ENCODE results near the gene COMMD10.

COMMD10 gene

DNA sequence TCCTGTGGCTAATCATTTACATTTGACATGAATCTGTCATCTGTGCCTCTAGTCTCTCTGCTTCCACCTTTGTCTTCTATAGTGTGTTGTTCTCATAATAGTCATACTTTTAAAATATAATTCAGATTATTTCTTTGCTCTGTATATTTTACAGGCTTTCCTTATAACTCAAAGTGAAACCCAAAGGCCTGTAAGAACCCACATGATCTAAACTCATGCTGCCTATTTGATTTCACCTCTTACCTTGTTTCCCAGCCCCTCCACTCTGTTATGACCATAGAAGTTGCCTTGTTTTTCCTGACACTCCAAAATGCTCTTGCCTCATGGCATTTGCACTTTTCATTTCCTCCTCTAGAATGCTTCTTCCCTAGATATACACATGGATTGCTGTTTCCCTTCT, 74.2 kb downstream of the COMMD10 start:
- no peak overlapping the region for H3K4me3 ChIP-seq (ENCODE audit: low read length)
- DNase-seq (ENCODE audit: low read depth, low spot score) = no peak

DNA sequence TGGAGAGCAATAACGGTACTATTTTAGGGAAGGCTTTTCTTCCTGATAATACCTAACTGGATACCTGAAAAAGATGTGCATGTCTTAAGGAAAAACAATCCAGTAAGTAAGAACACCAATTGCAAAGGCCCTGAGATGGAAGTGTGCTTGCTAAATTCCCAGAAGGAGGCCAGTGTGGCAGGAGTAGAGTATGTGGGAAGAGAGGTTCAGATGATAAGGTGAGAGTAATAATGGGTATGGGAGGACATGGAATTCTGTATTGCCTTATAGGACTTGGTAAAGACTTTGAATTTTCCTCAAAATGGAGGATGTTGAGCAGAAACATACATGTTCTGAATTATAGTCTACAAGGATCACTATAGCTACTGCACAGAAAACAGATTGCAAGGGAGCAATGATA, 89.3 kb downstream of the COMMD10 start:
- no peak overlapping the region for H3K4me3 ChIP-seq (ENCODE audit: low read length)
- no peak for DNase-seq (ENCODE audit: low read depth, low spot score)

DNA sequence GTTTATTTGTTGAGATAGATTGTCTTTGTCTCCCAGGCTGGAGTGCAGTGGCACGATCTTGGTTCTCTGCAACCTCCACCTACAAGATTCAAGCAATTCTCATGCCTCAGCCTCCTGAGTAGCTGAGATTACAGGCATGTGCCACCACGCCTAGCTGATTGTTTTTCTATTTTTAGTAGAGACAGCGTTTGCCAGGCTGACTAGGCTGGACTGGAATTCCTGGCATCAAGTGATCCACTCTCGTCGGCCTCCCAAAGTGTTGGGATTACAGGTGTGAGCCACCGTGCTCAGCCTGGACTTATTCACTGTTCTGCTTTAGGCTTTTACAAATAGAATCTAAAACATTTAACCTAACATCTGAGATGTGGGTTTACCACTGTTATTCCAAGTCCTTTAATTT, 91.3 kb downstream of the COMMD10 start:
- H3K4me3 ChIP-seq (ENCODE audit: low read length) = no peak overlapping the region
- DNase-seq (ENCODE audit: low read depth, low spot score) = no peak

DNA sequence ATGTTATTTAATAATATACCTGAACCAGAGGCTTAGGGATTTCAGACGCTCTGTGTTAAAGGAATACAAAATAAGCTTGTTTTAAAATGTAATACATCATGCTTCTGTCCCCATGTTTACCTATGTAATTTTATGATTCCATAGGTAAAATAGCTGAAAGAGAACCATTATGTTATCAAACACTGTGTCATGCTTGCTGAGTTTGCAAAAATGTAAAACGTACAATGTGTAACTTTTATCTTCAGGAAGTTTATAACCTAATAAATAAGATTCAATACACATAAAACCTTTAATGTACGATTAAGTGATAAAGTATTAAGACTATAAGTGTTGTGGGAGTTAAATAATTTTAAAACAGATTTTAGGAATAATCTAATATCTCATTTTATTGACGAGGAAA, 94.1 kb downstream of the COMMD10 start:
- no peak overlapping the region for H3K4me3 ChIP-seq (ENCODE audit: low read length)
- no peak for DNase-seq (ENCODE audit: low read depth, low spot score)

DNA sequence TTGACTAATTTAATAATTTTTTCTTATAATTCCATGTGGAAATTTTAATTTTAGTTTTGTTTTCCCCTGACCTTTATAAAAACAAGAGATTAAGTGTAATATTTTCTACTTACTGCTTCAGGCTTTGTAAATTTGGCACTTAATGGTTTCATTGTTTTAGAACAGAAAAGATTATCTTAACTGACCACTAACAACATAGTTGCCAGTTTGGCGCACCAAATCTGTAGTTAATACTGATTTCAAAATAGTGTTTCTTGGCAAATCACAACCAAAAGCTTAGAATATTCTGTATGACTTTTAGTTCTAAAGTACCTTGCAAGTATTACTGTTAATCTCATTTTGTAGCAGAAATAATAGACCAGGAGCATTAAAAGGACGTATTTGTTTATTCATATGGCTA, 124.3 kb downstream of the COMMD10 start:
- no peak for DNase-seq (ENCODE audit: low read depth, low spot score)
- H3K4me3 ChIP-seq (ENCODE audit: low read length) = no peak overlapping the region

DNA sequence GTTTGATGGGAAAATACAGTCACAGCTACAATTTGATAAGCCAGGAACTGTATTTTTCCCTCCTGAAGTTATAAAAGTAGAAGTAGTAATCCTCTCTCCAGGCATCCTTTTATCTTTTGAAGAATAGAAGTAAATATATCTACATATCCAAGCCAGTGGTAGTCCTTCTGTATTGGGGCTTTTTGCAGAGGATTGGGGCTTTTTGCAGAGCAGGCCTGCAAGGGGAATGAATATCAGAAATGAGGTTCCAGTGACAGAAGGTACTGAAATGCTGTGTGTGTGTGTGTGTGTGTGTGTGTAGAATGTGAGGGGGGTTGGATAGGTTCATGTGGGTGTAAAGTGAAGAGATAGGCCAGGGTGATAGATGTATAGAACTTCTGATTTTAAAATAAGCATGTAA, 127.4 kb downstream of the COMMD10 start:
- H3K4me3 ChIP-seq (ENCODE audit: low read length) = no peak overlapping the region
- no peak for DNase-seq (ENCODE audit: low read depth, low spot score)

DNA sequence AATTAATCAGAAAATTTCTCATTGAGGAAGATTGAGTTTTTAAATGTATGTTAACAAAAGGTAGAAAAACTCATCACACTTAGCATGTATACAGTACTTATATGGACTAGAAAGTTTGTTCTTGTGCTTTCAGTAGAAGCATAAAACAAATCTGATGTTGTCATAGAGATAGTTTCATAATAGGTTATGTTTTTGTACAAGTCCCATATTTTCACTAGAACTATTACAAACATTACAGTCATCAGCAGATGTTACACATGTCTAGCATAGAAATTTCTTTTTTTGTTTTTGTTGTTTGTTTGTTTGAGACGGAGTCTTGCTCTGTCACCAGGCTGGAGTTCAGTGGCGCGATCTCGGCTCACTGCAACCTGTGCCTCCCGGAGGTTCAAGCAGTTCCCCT, 131.4 kb downstream of the COMMD10 start:
- H3K4me3 ChIP-seq (ENCODE audit: low read length) = no peak overlapping the region
- DNase-seq (ENCODE audit: low read depth, low spot score) = no peak

DNA sequence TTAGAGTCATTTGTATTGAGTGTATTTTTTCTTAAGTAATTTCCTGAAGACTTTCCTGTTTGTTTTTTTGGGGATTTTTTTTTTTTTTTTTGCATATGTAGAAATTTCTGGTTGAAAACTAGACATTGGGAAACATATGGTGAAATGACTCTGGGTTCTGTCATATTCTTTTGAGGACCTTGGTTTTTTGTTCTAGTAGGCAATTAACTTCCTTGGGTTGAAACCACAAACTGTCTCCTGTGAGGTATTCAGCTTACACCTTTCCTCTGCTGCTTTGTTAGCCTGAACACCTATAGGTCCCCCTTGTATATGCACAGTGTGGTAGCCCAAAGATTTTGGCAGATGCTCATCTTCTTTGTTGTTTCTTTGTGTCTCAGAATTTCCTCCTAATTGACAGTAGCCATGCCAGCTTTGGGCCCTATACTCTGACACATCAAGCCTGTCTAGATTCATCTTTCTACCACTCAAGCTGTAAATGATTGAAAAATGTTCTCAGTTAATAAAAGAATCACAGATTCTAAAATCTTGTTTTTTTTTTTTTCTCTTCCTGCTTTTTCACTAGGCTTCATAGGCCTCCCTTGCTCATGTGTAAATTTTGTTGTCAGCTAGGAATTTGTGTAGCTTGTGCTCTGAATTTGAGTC, 140.6 kb downstream of the COMMD10 start:
- no peak overlapping the region for H3K4me3 ChIP-seq (ENCODE audit: low read length)
- DNase-seq (ENCODE audit: low read depth, low spot score) = peak; percentile 69

DNA sequence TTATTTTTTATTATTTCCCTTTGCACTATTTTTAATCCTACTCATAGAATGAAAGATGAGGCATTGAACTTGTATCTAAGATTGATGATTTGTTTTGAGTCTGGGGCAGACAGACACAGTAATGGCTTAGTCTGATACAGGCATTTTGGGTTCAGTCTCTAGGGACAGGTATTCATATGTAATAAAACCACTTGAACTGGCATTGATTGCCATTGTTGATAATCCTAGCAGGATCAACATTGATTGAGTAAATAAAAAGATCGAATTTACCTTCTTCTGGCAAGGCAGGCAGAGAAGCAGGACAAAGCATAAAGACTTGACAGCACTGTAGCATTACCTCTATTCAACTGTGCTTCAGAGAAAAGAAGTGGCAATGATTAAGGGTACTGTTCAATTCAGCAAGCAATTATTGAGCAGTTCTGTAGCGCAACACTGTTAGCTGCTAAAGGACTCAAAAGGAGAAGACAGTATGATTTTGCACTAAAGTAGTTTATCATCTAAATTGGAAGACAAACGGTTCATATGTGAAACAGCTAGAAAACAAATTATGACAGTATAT, 144.4 kb downstream of the COMMD10 start:
- no peak overlapping the region for H3K4me3 ChIP-seq (ENCODE audit: low read length)
- no peak for DNase-seq (ENCODE audit: low read depth, low spot score)

DNA sequence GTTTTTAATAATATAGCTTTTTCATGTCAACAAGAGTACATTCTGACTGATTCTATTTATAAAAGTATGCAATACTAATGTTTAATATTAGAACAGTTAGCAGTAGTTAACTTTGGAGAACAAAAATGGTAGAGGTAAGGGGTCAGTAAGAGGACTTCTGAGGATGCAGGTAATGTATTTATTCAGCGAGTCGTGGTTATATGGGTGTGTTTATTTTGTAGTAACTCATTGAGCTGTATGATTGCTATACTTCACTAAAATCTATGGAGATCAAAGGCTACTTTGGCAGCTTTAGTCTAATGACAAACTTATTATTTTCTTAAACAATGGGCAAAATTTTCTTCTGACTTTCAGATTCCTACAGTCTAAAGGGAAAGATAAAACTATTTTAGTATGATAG, 146.5 kb downstream of the COMMD10 start:
- no peak overlapping the region for H3K4me3 ChIP-seq (ENCODE audit: low read length)
- no peak for DNase-seq (ENCODE audit: low read depth, low spot score)

DNA sequence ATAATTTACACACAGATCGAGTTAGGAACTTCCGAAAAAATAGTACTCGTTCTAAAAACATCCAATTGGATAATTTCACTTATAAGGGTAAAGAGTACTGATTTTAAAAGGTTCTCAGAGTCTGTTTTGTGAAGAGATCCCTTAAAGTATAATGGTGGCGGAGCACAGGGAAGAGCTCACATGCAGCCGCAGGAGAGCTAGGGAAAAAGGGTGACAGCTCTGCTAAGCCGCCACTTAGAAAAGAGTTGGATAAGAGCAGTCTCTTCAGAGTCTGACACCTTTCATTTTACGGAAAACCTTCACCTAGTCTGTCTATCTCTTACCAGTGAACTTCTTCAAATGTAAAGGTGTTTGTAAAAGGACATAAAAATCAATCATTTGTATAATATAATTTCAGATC, 149.9 kb downstream of the COMMD10 start:
- no peak for DNase-seq (ENCODE audit: low read depth, low spot score)
- H3K4me3 ChIP-seq (ENCODE audit: low read length) = no peak overlapping the region

DNA sequence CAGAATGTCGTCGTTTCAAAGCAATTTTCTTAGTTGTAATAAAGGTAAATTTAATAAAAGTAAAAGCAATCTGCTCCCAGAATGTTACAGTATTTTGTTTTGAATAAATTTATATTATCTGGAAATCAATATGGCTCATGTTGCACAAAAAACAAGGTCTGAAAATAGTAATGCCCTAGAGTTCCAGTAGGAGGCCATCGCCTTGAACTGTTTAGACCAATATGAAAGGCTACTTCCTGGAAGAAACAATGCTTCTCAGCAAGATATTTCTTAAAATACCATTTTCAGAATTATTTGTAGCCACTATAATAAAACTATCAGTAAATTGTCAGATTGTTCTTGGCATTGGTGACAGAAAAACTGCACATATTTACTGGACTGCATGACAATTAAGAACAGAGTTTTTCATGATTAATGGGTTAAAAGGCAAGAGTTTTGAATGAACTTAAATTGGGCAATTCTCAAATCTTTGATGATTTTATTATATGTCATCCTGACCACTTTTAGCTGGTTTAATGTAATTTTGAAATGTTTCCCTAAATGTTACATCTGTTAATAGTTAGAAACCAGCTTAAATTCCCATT, 153.2 kb downstream of the COMMD10 start:
- no peak for DNase-seq (ENCODE audit: low read depth, low spot score)
- no peak overlapping the region for H3K4me3 ChIP-seq (ENCODE audit: low read length)

DNA sequence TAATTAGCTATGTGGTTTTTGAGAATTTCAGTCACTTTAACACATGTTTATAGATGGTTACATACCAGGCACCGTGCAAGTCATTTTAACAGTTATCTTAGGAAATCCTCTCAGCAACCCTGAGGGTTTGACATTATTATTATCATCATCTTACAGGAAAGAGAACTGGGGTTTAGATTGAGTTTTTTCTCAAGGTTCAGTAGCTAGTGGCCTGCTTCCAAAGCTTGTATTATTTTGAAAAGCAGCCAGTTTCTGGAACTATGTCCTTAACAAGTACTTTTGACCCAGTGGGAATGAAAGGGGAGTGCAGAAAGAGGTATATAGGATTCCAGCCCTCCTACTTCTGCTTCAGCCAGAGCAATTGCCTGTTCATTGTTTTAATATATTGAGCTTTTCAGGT, 157.5 kb downstream of the COMMD10 start:
- DNase-seq (ENCODE audit: low read depth, low spot score) = no peak
- H3K4me3 ChIP-seq (ENCODE audit: low read length) = no peak overlapping the region

DNA sequence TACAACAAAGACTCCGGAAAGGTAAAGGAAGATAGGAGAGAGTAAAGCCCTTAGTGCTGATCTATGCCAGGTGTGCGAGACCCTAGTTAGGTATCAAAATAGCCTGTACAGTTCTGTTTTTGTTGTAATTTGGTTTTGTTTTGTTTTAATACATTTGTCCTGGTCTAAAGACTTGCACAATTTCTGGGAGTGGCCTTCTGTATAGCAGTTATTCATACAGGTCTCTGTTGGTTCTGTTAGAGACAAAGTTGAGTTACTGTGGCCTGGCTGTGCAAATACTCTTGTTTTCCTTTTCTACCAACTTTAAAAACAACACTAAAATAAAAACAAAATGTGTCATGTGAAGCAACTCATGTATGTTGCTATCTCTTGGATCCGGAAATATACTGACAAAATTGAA, 163.6 kb downstream of the COMMD10 start:
- no peak overlapping the region for H3K4me3 ChIP-seq (ENCODE audit: low read length)
- no peak for DNase-seq (ENCODE audit: low read depth, low spot score)

DNA sequence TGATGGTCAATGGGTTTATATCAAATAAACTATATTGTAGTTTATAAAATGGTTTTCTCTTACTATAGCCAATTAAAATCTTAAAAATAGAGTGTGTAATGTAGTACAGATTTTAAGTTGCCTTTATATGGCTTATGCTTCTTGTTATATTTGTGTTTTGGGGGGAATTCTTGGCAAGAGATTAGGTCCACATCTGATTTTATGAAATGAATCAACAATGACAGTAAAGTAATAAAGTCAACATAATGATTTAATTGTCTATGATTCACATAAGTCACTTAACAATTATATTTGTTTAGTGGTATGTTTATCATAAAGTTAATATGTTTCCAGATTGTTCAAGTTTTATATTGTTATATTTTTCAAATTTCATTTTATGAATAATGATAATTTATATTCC, 164.8 kb downstream of the COMMD10 start:
- no peak for DNase-seq (ENCODE audit: low read depth, low spot score)
- no peak overlapping the region for H3K4me3 ChIP-seq (ENCODE audit: low read length)

DNA sequence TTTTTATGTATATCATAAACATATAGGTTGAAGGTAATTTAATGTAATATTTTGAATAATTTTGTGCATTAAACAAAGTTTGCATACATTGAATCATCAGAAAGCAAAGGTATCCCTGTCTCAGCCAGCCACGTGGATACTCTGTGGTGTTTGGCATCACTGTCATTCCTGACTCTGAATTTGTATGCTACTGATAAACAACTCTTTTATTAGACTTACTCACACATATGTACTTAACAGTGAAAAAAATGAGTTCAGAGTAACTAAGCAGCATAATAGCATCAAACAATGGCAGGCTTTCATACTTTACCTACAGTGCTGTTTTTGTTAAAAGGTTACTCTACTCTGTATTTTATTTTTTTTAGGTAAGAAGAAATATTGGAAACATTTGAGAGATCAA, 171.9 kb downstream of the COMMD10 start:
- DNase-seq (ENCODE audit: low read depth, low spot score) = no peak
- no peak overlapping the region for H3K4me3 ChIP-seq (ENCODE audit: low read length)

DNA sequence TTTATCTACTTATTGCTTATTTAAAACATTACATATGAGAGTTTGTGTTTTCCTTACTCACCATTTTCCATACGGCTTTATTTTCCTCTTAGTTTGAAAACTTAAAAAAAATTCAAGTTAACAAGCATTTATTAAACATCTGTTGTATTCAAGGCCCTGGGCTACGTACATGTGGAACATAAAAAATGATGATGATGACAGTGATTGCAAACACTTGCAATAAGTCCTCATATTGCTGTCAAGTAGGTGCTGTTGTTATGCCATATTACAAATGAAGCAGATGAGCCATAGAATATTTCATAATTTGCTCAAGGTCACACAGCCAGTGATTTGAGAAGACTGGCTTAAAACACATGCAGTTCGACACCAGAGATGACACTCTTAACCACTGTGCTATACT, 180.6 kb downstream of the COMMD10 start:
- DNase-seq (ENCODE audit: low read depth, low spot score) = no peak

DNA sequence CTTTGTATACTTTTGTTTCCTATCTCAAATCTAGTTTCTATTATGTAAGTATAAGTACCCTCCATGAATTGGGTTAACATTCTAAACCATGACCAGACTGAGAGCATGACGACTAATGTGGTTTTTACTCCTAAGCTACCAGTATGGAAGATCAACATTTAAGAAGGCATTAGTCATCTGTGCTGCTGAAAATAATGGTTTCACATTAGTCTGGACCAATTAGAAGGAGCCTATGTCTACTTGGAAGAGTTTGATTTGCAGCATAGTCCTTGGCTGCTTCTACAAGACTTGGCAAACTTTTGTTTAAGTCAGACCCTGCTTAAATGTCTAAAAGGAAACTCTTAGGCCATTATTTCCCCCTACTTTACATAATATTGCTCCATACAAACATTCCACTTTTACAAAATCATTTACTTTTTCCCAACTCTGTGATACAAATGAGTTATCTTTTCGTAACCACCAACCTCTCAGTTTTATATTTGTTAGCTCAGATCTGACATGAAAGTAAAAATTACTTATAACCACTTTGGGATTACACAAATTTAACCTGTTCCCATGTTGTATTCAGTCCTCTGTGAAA, 186.7 kb downstream of the COMMD10 start:
- H3K4me3 ChIP-seq (ENCODE audit: low read length) = no peak overlapping the region
- no peak for DNase-seq (ENCODE audit: low read depth, low spot score)

More for the DNA sequence above, 180.6 kb downstream of the COMMD10 start:
- no peak overlapping the region for H3K4me3 ChIP-seq (ENCODE audit: low read length)

DNA sequence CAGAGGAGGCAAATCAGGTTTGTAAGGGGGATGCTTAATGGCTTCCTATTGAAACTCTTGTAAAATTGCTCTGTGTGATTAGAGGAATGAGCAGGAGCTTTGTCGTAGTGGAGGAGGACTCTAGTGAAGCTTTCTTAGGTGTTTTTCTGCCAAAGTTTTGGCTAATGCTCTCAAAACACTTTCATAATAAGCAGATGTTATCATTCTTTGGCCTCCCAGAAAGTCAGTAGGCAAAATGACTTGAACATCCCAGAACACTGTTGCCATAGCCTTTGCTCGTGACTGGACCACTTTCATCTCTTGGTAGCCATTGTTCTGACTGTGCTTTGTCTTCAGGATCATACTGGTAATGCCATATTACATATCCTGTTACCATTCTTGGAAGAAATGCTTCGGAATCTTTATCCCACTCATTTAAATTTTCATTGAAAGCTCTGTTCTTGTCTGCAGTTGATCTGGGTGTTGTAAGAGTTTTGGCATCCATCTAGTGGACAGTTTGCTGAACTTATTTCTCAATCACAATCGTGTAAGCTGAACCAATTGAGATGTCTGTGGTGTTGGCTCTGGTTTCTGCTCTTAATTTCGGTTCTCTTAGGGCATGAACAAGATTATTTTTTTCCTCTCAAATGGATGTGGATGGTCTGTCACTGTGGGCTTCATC, 187.6 kb downstream of the COMMD10 start:
- H3K4me3 ChIP-seq (ENCODE audit: low read length) = no peak overlapping the region
- DNase-seq (ENCODE audit: low read depth, low spot score) = no peak
